Measurements from ENCODE around the gene NOTCH3. TPM values are rescaled to one million over a fixed set of nuclear protein-coding genes. Genes with fewer than 3 reads are reported as not detected.

NOTCH3 gene
- polyA plus RNA-seq, 1 experiment: 37.6 TPM

DNA sequence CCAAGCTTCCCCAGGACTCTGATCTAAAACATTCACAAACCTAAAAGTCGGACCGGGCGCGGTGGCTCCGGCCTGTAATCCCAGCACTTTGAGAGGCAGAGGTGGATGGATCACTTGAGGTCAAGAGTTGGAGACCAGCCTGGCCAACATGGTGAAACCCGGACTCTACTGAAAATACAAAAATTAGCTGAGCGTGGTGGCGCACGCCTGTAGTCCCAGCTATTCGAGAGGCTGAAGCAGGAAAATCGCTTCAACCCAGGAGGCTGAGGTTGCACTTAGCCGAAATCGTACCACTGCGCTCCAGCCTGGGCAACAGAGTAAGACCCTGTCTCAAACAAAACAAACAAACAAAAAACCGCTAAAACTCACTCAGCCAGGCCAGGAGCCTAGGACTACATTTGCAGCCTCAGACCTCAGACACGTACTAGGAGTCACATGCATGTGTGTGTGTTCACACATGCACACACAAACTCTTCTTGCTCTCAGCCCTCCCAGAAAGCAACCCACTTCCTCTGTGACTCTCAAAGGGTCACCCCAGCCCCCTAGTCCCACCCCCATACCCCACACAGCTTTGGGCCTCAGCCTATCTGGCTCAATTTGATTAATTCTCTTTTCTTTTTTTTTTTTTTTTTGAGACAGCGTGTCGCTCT, 704 bp upstream of the NOTCH3 start:
- peak overlapping the region; percentile 90 for H3K4me3 ChIP-seq (ENCODE audit: low read depth, low read length)
- TF ChIP-seq, protein P1, sequence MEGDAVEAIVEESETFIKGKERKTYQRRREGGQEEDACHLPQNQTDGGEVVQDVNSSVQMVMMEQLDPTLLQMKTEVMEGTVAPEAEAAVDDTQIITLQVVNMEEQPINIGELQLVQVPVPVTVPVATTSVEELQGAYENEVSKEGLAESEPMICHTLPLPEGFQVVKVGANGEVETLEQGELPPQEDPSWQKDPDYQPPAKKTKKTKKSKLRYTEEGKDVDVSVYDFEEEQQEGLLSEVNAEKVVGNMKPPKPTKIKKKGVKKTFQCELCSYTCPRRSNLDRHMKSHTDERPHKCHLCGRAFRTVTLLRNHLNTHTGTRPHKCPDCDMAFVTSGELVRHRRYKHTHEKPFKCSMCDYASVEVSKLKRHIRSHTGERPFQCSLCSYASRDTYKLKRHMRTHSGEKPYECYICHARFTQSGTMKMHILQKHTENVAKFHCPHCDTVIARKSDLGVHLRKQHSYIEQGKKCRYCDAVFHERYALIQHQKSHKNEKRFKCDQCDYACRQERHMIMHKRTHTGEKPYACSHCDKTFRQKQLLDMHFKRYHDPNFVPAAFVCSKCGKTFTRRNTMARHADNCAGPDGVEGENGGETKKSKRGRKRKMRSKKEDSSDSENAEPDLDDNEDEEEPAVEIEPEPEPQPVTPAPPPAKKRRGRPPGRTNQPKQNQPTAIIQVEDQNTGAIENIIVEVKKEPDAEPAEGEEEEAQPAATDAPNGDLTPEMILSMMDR (IDR thresholded peaks at IDR 0.05; ENCODE audit: insufficient read depth, low read depth, low read length): no peak
- no peaks in the 10 kb centered on the region; the same call in 1 of the 2 replicates for H3K36me3 ChIP-seq (ENCODE audit: control insufficient read depth, insufficient read depth, low read length)
- no peak for DNase-seq (ENCODE audit: low read depth)
- ChIA-PET POLR2A (no interaction called here), CTCF (no interaction called here)
- H3K27me3 ChIP-seq (ENCODE audit: control insufficient read depth, insufficient read depth, low read length): no peaks in the 10 kb centered on the region

DNA sequence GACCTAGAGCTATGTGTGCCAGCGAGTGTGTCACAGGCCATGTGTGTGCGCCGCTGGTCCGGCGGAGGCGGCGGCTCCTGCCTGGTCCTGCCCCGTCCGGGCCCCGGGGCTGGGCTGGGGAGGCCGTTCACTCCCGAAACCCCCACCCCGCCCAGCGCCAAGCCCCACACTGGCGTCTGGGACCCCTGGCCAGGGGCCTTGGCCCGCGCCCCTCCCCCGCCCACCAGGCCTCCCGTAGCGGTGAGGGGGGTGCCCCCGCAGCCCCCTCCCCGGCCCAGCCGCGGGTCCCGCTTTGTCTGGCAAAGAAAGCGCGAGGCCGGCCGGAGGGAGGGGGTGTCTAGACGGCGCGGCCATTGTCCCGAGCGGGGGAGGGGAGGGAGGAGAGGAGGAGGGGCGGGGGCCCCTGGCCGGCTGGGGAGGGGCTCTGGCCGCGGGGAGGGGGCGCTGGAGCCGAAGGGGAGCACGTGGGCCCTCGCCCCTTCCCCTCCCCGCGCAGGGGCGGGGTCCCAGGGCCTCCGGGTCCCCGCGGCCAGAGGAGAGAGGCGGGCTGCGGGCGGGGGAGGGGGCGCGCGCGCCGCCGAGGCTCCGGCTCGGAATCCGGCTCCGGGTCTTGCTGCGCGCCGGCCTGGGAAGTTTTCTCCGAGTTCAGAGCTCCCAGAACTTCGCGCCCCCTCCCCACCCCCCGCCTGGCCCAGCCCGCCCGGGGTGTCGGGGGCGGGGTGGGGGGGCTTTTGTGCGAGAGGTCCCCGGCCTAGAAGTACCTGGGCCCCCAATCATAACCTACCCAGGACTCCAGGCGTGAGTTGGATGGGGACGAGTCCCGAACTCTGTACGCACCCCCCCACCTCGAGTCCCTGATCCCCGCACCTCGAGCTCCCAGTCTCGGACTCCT, 888 bp downstream of the NOTCH3 start:
- peak overlapping the region; percentile 90 for H3K4me3 ChIP-seq (ENCODE audit: low read depth, low read length)
- ChIA-PET POLR2A (interaction anchor here (0.6 kb wide), 3 partner anchors 179 to 766 kb away, joined by 3 to 4 read pairs (median 4); no protein-coding TSS in a partner anchor), CTCF (interaction anchor here (0.5 to 1.7 kb wide), 5 partner anchors 52 to 350 kb away, joined by 3 to 7 read pairs (median 3); no protein-coding TSS in a partner anchor)
- H3K27me3 ChIP-seq (ENCODE audit: control insufficient read depth, insufficient read depth, low read length): no peaks in the 10 kb centered on the region
- no peaks in the 10 kb centered on the region; the same call in 1 of the 2 replicates for H3K36me3 ChIP-seq (ENCODE audit: control insufficient read depth, insufficient read depth, low read length)
- TF ChIP-seq, protein P1 (IDR thresholded peaks at IDR 0.05; ENCODE audit: insufficient read depth, low read depth, low read length): no peak
- DNase-seq (ENCODE audit: low read depth): no peak

DNA sequence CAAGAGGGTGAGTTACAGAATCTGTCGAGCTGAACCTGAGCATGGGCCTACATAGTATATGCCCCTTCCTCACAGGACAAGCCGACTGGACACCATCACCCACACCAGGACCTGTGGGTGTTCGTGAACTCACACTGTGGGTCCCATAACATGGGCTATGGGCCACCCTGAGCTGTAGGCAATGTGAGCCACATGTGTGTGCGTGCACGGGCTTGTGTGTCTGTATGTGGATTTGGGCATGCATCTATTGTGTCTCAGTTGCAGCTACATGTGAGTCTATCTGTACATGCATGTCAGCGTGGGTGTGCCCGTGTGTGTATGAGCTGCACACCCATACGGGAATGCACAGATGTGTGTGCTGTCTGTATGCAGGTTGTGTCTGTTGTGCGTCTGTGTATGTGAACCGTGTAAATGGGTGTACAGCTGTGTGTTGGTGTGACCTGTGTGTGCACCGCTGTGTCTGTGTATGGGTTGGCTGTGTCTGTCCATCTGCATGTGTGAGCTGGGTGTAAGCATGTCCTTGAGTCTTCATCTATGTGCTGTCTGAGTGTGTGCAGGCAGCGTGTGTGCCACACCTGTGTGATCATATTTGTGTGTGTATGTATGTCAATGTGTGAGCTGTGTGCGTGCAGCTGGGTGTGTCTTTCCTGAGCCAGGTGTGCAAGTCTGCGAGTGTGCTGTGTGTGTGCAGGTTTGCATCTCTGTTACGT, 1.7 kb downstream of the NOTCH3 start:
- ChIA-PET CTCF (interaction anchor here (0.5 to 1.7 kb wide), 4 partner anchors 9 to 351 kb away, joined by 3 to 7 read pairs (median 4); no protein-coding TSS in a partner anchor), POLR2A (no interaction called here)
- DNase-seq (ENCODE audit: low read depth): no peak
- Histone ChIP-seq H3K4me3 (ENCODE audit: low read depth, low read length) (peak overlapping the region; percentile 90), H3K27me3 (ENCODE audit: control insufficient read depth, insufficient read depth, low read length) (no peaks in the 10 kb centered on the region), H3K36me3 (ENCODE audit: control insufficient read depth, insufficient read depth, low read length) (peaks cover 1% of the 10 kb centered on the region; the same call in 1 of the 2 replicates)
- TF ChIP-seq, protein P1 (IDR thresholded peaks at IDR 0.05; ENCODE audit: insufficient read depth, low read depth, low read length): no peak

DNA sequence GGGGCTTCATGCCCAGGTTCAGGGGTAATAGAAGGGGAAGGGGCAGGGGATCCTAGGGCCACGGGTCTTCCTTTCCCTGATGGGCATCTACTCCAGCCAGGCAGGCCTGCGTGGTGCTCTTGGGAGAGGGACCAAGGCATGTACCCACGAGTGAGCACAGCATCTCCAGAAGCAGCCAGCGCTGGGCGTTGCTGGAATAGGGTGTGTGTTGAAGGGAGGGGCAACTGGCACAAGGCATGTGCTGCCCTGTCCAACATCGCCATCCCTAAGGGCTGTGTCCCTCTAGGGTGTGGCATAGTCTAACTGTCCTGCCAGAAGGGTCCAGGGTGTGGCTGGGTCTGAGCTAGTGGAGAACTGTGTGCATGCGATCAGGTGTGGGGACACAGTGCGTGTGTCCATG, 2.9 kb downstream of the NOTCH3 start:
- TF ChIP-seq, protein P1 (IDR thresholded peaks at IDR 0.05; ENCODE audit: insufficient read depth, low read depth, low read length): no peak
- ChIA-PET POLR2A (no interaction called here), CTCF (interaction anchor here (1.3 to 1.7 kb wide), 2 partner anchors 53 to 54 kb away, joined by 3 to 7 read pairs; no protein-coding TSS in a partner anchor)
- H3K4me3 ChIP-seq (ENCODE audit: low read depth, low read length): no peak overlapping the region
- H3K36me3 ChIP-seq (ENCODE audit: control insufficient read depth, insufficient read depth, low read length): peaks cover 1% of the 10 kb centered on the region; the same call in 1 of the 2 replicates
- no peak for DNase-seq (ENCODE audit: low read depth)
- H3K27me3 ChIP-seq (ENCODE audit: control insufficient read depth, insufficient read depth, low read length): no peaks in the 10 kb centered on the region
